ENCODE results near the gene ANKMY1. TPM values are rescaled to one million over a fixed set of nuclear protein-coding genes. Genes with fewer than 3 reads are reported as not detected.

Gene ANKMY1
- total and polyA plus RNA-seq, 2 experiments from 2014 or later, result 2.3 to 8.9 TPM

GRCh38 chr2:240466579-240467148 lies 91.1 kb downstream of the ANKMY1 start:
- no peaks in the 10 kb centered on the region for H3K79me2 ChIP-seq (replicated peaks; ENCODE audit: insufficient read depth)
- TF ChIP-seq ZNF114 (CRISPR knock-in tag; IDR thresholded peaks at IDR 0.05), result no peak
- no peak for TF ChIP-seq ZNF462 (CRISPR knock-in tag; IDR thresholded peaks at IDR 0.05)
- no peak for TF ChIP-seq JUNB (IDR thresholded peaks at IDR 0.05; ENCODE audit: unreplicated experiment)
- Mint-ChIP-seq H3K27me3 (ENCODE audit: insufficient read depth, low read depth, poor library complexity) (peaks cover 8% of the 10 kb centered on the region), H3K36me3 (ENCODE audit: low read depth) (peaks cover 3% of the 10 kb centered on the region; the same call in 1 of the 3 replicates), H3K9me3 (no peaks in the 10 kb centered on the region), H3K4me3 (no peak overlapping the region), H3K4me1 (peaks cover 3% of the 10 kb centered on the region; the same call in 1 of the 3 replicates), H3K27ac (no peak overlapping the region)
- no peak overlapping the region for H3K4me2 ChIP-seq
- no peak overlapping the region for H3K4me3 ChIP-seq
- no peaks in the 10 kb centered on the region for H4K20me1 ChIP-seq (replicated peaks; ENCODE audit: insufficient read depth)
- DNase-seq (ENCODE audit: low spot score) (no peak), ATAC-seq (no peak)
- no peaks in the 10 kb centered on the region for H3F3A ChIP-seq (replicated peaks; ENCODE audit: low read depth)
- no peak overlapping the region for H2AFZ ChIP-seq
- H3K27me3 ChIP-seq (ENCODE audit: insufficient read depth), result 0 out of 2 replicates have a peak, but pooled peaks cover 8% of the 10 kb centered on the region
- no peaks in the 10 kb centered on the region for H3K9me2 ChIP-seq (ENCODE audit: insufficient read depth)
- no peaks in the 10 kb centered on the region for H3K36me3 ChIP-seq (ENCODE audit: insufficient read depth)
- H3K27ac ChIP-seq (ENCODE audit: low read depth), result no peak overlapping the region
- no peaks in the 10 kb centered on the region for H3K4me1 ChIP-seq (ENCODE audit: insufficient read depth)

- H3K9me3 Mint-ChIP-seq, result no peaks in the 10 kb centered on the region
- no peak overlapping the region for H3K4me3 ChIP-seq
- H3K4me1 Mint-ChIP-seq, result peaks cover 3% of the 10 kb centered on the region; the same call in 1 of the 3 replicates
- H3K4me1 ChIP-seq (ENCODE audit: insufficient read depth), result no peaks in the 10 kb centered on the region
- H4K20me1 ChIP-seq (replicated peaks; ENCODE audit: insufficient read depth), result no peaks in the 10 kb centered on the region
- H3K36me3 ChIP-seq (ENCODE audit: insufficient read depth), result no peaks in the 10 kb centered on the region
- peaks cover 8% of the 10 kb centered on the region for H3K27me3 Mint-ChIP-seq (ENCODE audit: insufficient read depth, low read depth, poor library complexity)
- H3K27me3 ChIP-seq (ENCODE audit: insufficient read depth), result 0 out of 2 replicates have a peak, but pooled peaks cover 8% of the 10 kb centered on the region
- no peak overlapping the region for H3K4me2 ChIP-seq
- no peak overlapping the region for H2AFZ ChIP-seq
- no peaks in the 10 kb centered on the region for H3K9me2 ChIP-seq (ENCODE audit: insufficient read depth)
- no peaks in the 10 kb centered on the region for H3K79me2 ChIP-seq (replicated peaks; ENCODE audit: insufficient read depth)
- no peak overlapping the region for H3K4me3 Mint-ChIP-seq
- H3F3A ChIP-seq (replicated peaks; ENCODE audit: low read depth), result no peaks in the 10 kb centered on the region
- H3K36me3 Mint-ChIP-seq (ENCODE audit: low read depth), result peaks cover 3% of the 10 kb centered on the region; the same call in 1 of the 3 replicates
- ATAC-seq (no peak), DNase-seq (ENCODE audit: low spot score) (no peak)
- no peak overlapping the region for H3K27ac Mint-ChIP-seq
- no peak overlapping the region for H3K27ac ChIP-seq (ENCODE audit: low read depth)
- TF ChIP-seq ZNF462 (CRISPR knock-in tag; IDR thresholded peaks at IDR 0.05) (no peak), EZH2 (IDR thresholded peaks at IDR 0.05; ENCODE audit: low read depth, unreplicated experiment) (no peak)
These were observed 91.8 kb downstream of the ANKMY1 start for GRCh38 chr2:240465765-240466578.
